ENCODE data around the gene INPP4B.

GRCh38 chr4:142845293-142846107, 601 bp downstream of the INPP4B start:
- TF ChIP-seq POLR2A (IDR thresholded peaks at IDR 0.05) (no peak), EP300 (IDR thresholded peaks at IDR 0.05) (no peak)
- TF ChIP-seq, protein P1, sequence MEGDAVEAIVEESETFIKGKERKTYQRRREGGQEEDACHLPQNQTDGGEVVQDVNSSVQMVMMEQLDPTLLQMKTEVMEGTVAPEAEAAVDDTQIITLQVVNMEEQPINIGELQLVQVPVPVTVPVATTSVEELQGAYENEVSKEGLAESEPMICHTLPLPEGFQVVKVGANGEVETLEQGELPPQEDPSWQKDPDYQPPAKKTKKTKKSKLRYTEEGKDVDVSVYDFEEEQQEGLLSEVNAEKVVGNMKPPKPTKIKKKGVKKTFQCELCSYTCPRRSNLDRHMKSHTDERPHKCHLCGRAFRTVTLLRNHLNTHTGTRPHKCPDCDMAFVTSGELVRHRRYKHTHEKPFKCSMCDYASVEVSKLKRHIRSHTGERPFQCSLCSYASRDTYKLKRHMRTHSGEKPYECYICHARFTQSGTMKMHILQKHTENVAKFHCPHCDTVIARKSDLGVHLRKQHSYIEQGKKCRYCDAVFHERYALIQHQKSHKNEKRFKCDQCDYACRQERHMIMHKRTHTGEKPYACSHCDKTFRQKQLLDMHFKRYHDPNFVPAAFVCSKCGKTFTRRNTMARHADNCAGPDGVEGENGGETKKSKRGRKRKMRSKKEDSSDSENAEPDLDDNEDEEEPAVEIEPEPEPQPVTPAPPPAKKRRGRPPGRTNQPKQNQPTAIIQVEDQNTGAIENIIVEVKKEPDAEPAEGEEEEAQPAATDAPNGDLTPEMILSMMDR (IDR thresholded peaks at IDR 0.05), result no peak

All from ovary (tissue), 3 donors.